Medulla oblongata (tissue), 1 donor: ENCODE measurements around the gene CSNK1E.
"Not testable (repeated sequence)": the region's sequence is repeated elsewhere in the genome, so short reads cannot be mapped to it uniquely, and the experiment has no call there.

Source experiments
- DNase-seq: peaks from one replicate; pipeline ENCODE4 v3.0.0-alpha.2; 2015; ENCODE audit errors: extremely low spot score

The CSNK1E gene

GRCh38 chr22:38317122-38317994 is at the start of gene CSNK1E:
Gene CSNK1E (minus strand): TSS chr22:38317433. CDS start chr22:38314157, 3,276 bp downstream.
- DNase-seq, result peak; percentile 79

DNA sequence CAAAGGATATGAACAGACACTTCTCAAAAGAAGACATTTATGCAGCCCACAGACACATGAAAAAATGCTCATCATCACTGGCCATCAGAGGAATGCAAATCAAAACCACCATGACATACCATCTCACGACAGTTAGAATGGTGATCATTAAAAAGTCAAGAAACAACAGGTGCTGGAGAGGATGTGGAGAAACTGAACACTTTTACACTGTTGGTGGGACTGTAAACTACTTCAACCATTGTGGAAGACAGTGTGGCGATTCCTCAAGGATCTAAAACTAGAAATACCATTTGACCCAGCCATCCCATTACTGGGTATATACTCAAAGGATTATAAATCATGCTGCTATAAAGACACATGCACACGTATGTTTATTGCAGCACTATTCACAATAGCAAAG is 48.6 kb upstream of the CSNK1E start:
- not testable (repeated sequence) for DNase-seq

GRCh38 chr22:38365174-38365573 is 47.9 kb upstream of the CSNK1E start:
- not testable (repeated sequence) for DNase-seq

GRCh38 chr22:38360560-38360959 is 43.3 kb upstream of the CSNK1E start:
- not testable (repeated sequence) for DNase-seq

DNA sequence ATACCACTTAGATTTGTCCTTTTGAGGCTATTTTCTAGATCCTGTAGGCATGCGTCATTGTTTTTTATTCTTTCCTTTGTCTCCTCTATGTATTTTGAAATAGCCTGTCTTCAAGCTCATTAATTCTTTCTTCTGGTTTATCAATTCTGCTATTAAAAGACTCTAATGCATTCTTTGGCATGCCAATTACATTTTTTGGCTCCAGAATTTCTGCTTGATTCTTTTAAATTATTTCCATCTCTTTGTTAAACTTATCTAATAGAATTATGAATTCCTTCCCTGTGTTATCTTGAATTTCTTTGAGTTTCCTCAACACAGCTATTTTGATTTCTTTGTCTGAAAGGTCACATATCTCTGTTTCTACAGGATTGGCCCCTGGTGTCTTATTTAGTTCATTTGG is 42.6 kb upstream of the CSNK1E start:
- not testable (repeated sequence) for DNase-seq

GRCh38 chr22:38357971-38358370 is 40.7 kb upstream of the CSNK1E start:
- DNase-seq, result not testable (repeated sequence)

GRCh38 chr22:38355275-38355674 is 38.0 kb upstream of the CSNK1E start:
- DNase-seq, result no peak

GRCh38 chr22:38353701-38354100 is 36.5 kb upstream of the CSNK1E start:
- no peak for DNase-seq

DNA sequence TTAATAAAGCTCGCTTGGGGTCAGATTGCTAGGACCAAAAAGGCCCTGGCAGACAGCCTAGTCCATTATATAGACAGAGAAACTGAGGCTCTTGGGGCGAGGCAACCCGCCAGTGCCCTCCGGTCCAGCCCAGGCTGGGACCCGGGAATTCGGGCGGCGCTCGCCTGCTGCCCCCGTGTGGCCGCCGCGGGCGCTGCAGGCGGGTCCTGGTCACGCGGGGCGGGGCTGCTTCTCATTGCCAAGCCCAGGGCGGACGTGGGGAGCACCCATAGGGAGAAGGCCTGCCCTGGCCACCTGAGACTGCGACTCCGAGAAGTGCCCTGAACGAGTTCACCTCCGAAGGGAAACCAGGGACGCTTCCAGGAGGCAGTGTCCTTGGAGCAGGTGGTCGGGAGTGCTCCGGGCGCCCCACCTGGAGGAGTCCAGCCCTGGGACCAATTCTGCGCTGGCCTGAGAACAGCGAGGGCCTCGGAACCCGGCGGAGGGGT is 36.0 kb upstream of the CSNK1E start:
- DNase-seq, result peak; percentile 49

DNA sequence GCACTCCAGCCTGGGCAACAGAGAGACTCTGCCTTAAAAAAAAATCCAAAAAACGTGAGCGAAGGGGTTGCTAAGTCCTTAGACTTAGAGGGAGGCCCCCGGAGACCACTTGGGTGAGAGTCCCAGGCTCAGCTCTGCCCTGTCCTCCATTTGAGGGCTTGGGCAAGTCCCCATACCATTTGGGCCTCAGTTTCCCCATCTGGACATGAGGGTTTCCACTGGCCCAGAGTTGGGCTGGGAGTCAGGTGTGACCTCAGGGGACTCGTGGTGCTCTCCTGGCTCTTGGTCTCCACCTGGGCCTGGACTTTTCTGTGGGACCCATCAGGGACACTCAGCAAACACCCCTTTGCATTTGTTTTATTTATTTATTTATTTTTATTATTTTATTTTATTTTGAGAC is 35.2 kb upstream of the CSNK1E start:
- DNase-seq, result no peak

DNA sequence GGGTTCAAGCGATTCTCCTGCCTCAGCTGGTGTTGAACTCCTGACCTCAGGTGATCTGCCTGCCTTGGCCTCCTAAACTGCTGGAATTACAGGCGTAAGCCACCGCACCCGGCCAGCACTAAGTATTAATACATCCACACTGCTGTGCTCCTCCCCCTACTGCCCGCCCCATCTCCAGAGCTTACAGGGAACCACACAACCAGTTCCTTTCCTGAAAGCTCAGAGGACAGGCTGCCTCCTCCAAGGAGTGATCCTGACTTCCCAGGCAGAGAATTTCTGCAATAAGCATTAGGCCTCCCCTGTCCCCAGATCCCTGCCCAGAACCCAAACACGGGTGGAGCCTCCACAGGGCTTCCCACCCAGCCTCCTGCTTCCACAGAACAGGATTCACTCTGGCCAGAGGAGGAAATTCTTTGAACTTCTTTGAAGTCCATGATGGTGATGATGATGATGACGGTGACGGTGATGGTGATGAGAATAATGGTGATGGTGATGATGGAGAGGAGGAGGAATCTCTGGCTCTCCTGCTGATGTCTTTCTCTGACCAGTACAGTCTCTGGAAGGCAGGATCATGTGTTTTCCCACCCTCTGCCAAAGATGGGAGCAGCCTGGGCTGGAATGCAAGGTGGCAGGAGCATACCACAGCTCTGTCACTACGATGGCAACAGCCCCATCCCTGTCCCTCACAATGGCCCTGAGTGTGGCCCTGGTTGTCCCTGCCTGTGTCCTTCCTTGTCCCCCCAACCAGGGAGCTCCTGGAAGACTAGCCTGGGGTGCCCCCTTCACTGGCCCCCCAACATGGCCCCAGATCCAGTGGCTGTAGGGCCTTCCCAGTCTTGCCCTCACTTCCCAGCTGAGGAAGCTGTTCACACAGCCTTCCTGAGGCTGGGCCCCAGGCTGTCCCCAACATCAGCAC is 33.5 kb upstream of the CSNK1E start:
- DNase-seq, result no peak

DNA sequence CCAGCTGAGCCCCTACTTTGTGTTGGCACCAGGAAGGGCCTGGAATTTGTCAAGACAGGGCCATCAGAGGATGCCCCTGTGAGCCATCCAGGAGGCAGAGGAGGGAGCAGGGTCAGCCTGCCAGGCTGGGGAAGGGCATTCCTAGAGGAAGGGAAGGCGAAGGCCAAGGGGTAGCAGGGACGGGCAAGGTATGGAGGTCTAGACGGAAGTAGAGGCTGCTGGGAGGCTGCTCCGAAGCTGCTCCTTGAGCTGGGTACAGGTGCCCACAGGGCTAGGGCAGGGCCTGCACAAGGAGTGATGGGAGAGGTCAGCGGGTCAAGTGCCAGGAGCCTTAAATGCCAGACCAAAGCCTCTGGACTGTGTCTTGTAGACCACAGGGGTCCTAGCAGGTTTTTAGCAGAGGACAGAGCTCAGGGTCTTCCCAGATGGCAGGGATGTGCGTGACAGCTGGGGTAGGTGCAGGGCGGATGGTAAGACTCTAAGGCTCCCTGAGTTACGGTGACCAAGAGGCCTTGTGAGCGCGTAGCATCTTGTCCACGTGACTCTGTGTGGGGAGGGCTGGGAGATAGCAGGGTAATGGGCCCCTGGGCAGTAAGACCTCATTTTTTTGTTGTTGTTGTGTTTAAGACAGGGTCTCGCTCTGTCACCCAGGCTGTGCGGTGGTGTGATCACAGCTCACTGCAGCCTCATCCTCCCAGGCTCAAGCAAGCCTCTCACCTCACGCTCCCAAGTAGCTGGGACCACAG is 31.7 kb upstream of the CSNK1E start:
- no peak for DNase-seq

- DNase-seq, result no peak
Observed at GRCh38 chr22:38347944-38348750, 30.9 kb upstream of the CSNK1E start.

- no peak for DNase-seq
Observed at GRCh38 chr22:38347181-38347943, 30.1 kb upstream of the CSNK1E start.

- no peak for DNase-seq
Observed at GRCh38 chr22:38346506-38346905, 29.3 kb upstream of the CSNK1E start.

- no peak for DNase-seq
Observed at GRCh38 chr22:38345782-38346181, 28.5 kb upstream of the CSNK1E start.

GRCh38 chr22:38339893-38340292 is 22.7 kb upstream of the CSNK1E start:
- DNase-seq, result not testable (repeated sequence)

GRCh38 chr22:38338772-38339379 is 21.6 kb upstream of the CSNK1E start:
- no peak for DNase-seq

DNA sequence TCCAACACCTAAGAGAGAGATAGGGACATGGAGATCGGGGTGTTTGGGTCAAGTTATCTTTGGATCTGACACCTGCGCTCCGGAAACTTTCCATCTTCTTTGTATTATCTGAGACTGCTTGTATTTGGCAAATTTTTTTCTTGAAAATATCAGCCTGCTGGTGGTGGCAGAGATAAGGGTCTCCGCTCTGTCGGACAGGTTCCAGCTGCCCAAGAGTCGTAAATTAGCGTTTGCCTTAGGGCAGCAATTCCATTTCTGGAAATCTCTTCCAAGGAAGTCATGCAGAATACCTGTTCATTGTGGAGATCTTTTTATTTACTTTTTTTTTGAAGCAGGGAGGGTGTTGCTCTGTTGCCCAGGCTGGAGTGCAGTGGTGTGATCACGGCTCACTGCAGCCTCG is 19.5 kb upstream of the CSNK1E start:
- DNase-seq, result no peak

- no peak for DNase-seq
Observed at GRCh38 chr22:38335077-38335476, 17.8 kb upstream of the CSNK1E start.
